H1 (cell line): ENCODE data around the gene DIS3. TPM values are rescaled to one million over a fixed set of nuclear protein-coding genes. Genes with fewer than 3 reads are reported as not detected.

ENCODE experiments used
- CTCF ChIA-PET: fragments of 300-600 bp; sonication (Branson Sonifier 250); formaldehyde crosslinking; loops from one replicate; lab custom pipeline; 2021; ENCODE audit not compliant: partially characterized antibody; lab: Charles Lee
- POLR2A ChIA-PET: fragments of 300-600 bp; sonication (Branson Sonifier 250); formaldehyde crosslinking; loops from one replicate; lab custom pipeline; 2021; ENCODE audit warnings: inconsistent platforms; ENCODE audit not compliant: partially characterized antibody; lab: Charles Lee
- DNase-seq, 2 experiments: peaks; one replicate each; pipeline versions ENCODE4 v3.0.0 to v3.0.0-alpha.2; 2010 to 2022; ENCODE audit warnings: low spot score in 2 of 2, low read depth in 1 of 2, mixed read lengths in 1 of 2
- FAIRE-seq: peaks from 2 replicates; lab custom pipeline; 2011; peaks lifted over from hg19 to GRCh38; lab: Jason Lieb, UNC
- H2AFZ ChIP-seq: 2 replicates; pipeline ENCODE4 v1.8.1; 2012; ENCODE audit warnings: low read length, inconsistent platforms
- H2AK5ac ChIP-seq: 2 replicates; pipeline ENCODE4 v1.6.1; 2013; ENCODE audit warnings: low read depth, low read length
- H2BK120ac ChIP-seq: replicated peaks from 2 replicates; pipeline ENCODE3; 2013; ENCODE audit warnings: low read depth, low read length, inconsistent platforms
- H2BK12ac ChIP-seq: 2 replicates; pipeline ENCODE4 v1.6.1; 2013; ENCODE audit warnings: low read depth, low read length
- H2BK15ac ChIP-seq: 2 replicates; pipeline ENCODE4 v1.6.1; 2013; ENCODE audit warnings: low read length
- H2BK20ac ChIP-seq: 2 replicates; pipeline ENCODE4 v1.6.1; 2013; ENCODE audit warnings: low read length
- H2BK5ac ChIP-seq: 2 replicates; pipeline ENCODE4 v1.6.1; 2013; ENCODE audit warnings: low read depth, low read length
- H3K14ac ChIP-seq: 2 replicates; pipeline ENCODE4 v1.6.1; 2013; ENCODE audit warnings: inconsistent platforms; ENCODE audit not compliant: insufficient read length
- H3K18ac ChIP-seq: 2 replicates; pipeline ENCODE4 v1.6.1; 2013; ENCODE audit warnings: low read length; ENCODE audit errors: extremely low read depth
- H3K23ac ChIP-seq: 2 replicates; pipeline ENCODE4 v1.6.1; 2013; ENCODE audit warnings: inconsistent platforms; ENCODE audit not compliant: insufficient read length
- H3K23me2 ChIP-seq: 2 replicates; pipeline ENCODE4 v1.6.1; 2013; ENCODE audit warnings: low read depth, low read length
- H3K27ac ChIP-seq: 2 replicates; pipeline ENCODE4 v1.6.1; 2011; ENCODE audit warnings: low read depth, low read length, inconsistent platforms
- H3K27me3 ChIP-seq, 4 experiments: replicated peaks in 1 of 4; 1 replicate in 1 of 4; 2 replicates in 3 of 4; pipeline versions ENCODE4 v1.6.1 to v1.8.1; 2011 to 2013; ENCODE audit warnings: low read length in 3 of 4, mild to moderate bottlenecking in 3 of 4, inconsistent platforms in 2 of 4, mixed read lengths in 2 of 4, moderate library complexity in 1 of 4; ENCODE audit not compliant: control insufficient read depth in 3 of 4, insufficient read depth in 3 of 4; ENCODE audit errors: extremely low read depth in 1 of 4
- H3K36me3 ChIP-seq, 4 experiments: 2 replicates each; pipeline versions ENCODE4 v1.6.1 to v1.8.1; 2011 to 2013; ENCODE audit warnings: mild to moderate bottlenecking in 4 of 4, low read length in 3 of 4, moderate library complexity in 2 of 4, control low read depth in 1 of 4, inconsistent platforms in 1 of 4; ENCODE audit not compliant: insufficient read depth in 4 of 4, control insufficient read depth in 2 of 4
- H3K4ac ChIP-seq: replicated peaks from 2 replicates; pipeline ENCODE3; 2013; ENCODE audit warnings: low read length, low read depth, mixed read lengths, inconsistent platforms; ENCODE audit not compliant: insufficient read length
- H3K4me1 ChIP-seq, 4 experiments: replicated peaks in 1 of 4; 1 replicate in 1 of 4; 2 replicates in 3 of 4; pipeline versions ENCODE4 v1.6.1 to v1.8.1; 2011 to 2013; ENCODE audit warnings: low read length in 3 of 4, inconsistent platforms in 2 of 4, mixed read lengths in 1 of 4; ENCODE audit not compliant: insufficient read depth in 4 of 4, control insufficient read depth in 3 of 4
- H3K4me2 ChIP-seq, 2 experiments: 2 replicates each; pipeline versions ENCODE4 v1.6.1 to v1.8.1; 2011 to 2013; ENCODE audit warnings: low read depth in 2 of 2, low read length in 2 of 2, control low read depth in 1 of 2, inconsistent platforms in 1 of 2, mild to moderate bottlenecking in 1 of 2; ENCODE audit not compliant: insufficient read depth in 1 of 2
- H3K4me3 ChIP-seq, 4 experiments: fragments of 200-600, 300-600 bp in 1 of 4; sonication (generic), shearing (Covaris generic), sonication (Bioruptor Twin) in 1 of 4; 2 replicates each; pipeline versions ENCODE4 v1.5.1 to v1.8.1; 2011 to 2016; ENCODE audit warnings: low read length in 4 of 4, low read depth in 3 of 4, control low read depth in 2 of 4, inconsistent platforms in 2 of 4, mild to moderate bottlenecking in 2 of 4, mixed read lengths in 1 of 4, moderate library complexity in 1 of 4; ENCODE audit not compliant: insufficient read depth in 2 of 4; ENCODE audit errors: extremely low read depth in 1 of 4
- H3K56ac ChIP-seq: replicated peaks from 2 replicates; pipeline ENCODE3; 2013; ENCODE audit warnings: low read depth, mild to moderate bottlenecking, mixed read lengths, low read length, inconsistent platforms; ENCODE audit not compliant: insufficient read length
- H3K79me1 ChIP-seq: 2 replicates; pipeline ENCODE4 v1.6.1; 2013; ENCODE audit warnings: low read depth, low read length, control low read depth
- H3K79me2 ChIP-seq, 2 experiments: 2 replicates each; pipeline versions ENCODE4 v1.6.1 to v1.8.1; 2012 to 2013; ENCODE audit warnings: low read length in 2 of 2, mild to moderate bottlenecking in 2 of 2, inconsistent platforms in 1 of 2; ENCODE audit not compliant: insufficient read depth in 2 of 2, control insufficient read depth in 1 of 2
- H3K9ac ChIP-seq, 4 experiments: replicated peaks in 1 of 4; 1 replicate in 1 of 4; 2 replicates in 3 of 4; pipeline versions ENCODE4 v1.6.1 to v1.8.1; 2011 to 2013; ENCODE audit warnings: low read depth in 3 of 4, low read length in 3 of 4, control low read depth in 2 of 4, mild to moderate bottlenecking in 2 of 4, moderate library complexity in 2 of 4, inconsistent platforms in 1 of 4; ENCODE audit errors: extremely low read depth in 1 of 4
- H3K9me3 ChIP-seq, 2 experiments: 2 replicates each; pipeline versions ENCODE4 v1.6.1 to v1.8.1; 2012 to 2013; ENCODE audit warnings: mild to moderate bottlenecking in 2 of 2, moderate library complexity in 2 of 2, control low read depth in 1 of 2, inconsistent platforms in 1 of 2, low read depth in 1 of 2, low read length in 1 of 2, mixed read lengths in 1 of 2; ENCODE audit not compliant: insufficient read depth in 2 of 2
- H4K20me1 ChIP-seq, 2 experiments: replicated peaks in 1 of 2; 2 replicates each; pipeline versions ENCODE3 to v1.8.1; 2011 to 2013; ENCODE audit warnings: inconsistent platforms in 2 of 2, low read length in 2 of 2, mild to moderate bottlenecking in 1 of 2; ENCODE audit not compliant: insufficient read depth in 2 of 2, control insufficient read depth in 1 of 2
- H4K5ac ChIP-seq: 2 replicates; pipeline ENCODE4 v1.6.1; 2013; ENCODE audit warnings: low read length, low read depth, mixed read lengths, inconsistent platforms; ENCODE audit not compliant: insufficient read length
- H4K8ac ChIP-seq: 2 replicates; pipeline ENCODE4 v1.8.0; 2013; ENCODE audit warnings: mild to moderate bottlenecking, moderate library complexity, low read length, inconsistent platforms; ENCODE audit not compliant: insufficient read depth; ENCODE audit errors: extremely low read depth
- H4K91ac ChIP-seq: replicated peaks from 2 replicates; pipeline ENCODE3; 2013; ENCODE audit warnings: low read length, mixed read lengths, inconsistent platforms; ENCODE audit not compliant: insufficient read length
- BRCA1 ChIP-seq: IDR thresholded peaks from 2 replicates; pipeline ENCODE4 v1.6.1; 2012; ENCODE audit warnings: low read depth, low read length, improper control_type of control experiment
- EZH2 ChIP-seq: fragments of 200-600 bp; sonication (generic); IDR thresholded peaks from 2 replicates; pipeline ENCODE4 v1.7.1; 2012; ENCODE audit warnings: low read depth, mild to moderate bottlenecking, moderate library complexity, low read length, inconsistent platforms; ENCODE audit not compliant: severe bottlenecking
- HDAC2 ChIP-seq, 2 experiments: fragments of 300-600 bp in 1 of 2; sonication (generic) in 1 of 2; IDR thresholded peaks; 2 replicates each; pipeline ENCODE4 v1.6.1; 2011 to 2012; ENCODE audit warnings: low read depth in 2 of 2, low read length in 2 of 2, mild to moderate bottlenecking in 2 of 2, moderate library complexity in 2 of 2, borderline replicate concordance in 1 of 2, inconsistent platforms in 1 of 2
- JUND ChIP-seq: IDR thresholded peaks from 2 replicates; pipeline ENCODE4 v1.6.1; 2011; ENCODE audit warnings: mild to moderate bottlenecking, improper control_type of control experiment, low read length
- POLR2AphosphoS5 ChIP-seq: IDR thresholded peaks from 2 replicates; pipeline ENCODE4 v1.6.1; 2011; ENCODE audit warnings: low read depth, low read length
- POU5F1 ChIP-seq: IDR thresholded peaks from 2 replicates; pipeline ENCODE4 v1.6.1; 2011; ENCODE audit warnings: low read depth, mild to moderate bottlenecking, low read length, moderate library complexity
- RAD21 ChIP-seq, 2 experiments: IDR thresholded peaks in 1 of 2; conservative IDR thresholded peaks in 1 of 2; 2 replicates each; pipeline ENCODE4 v1.6.1; 2011; ENCODE audit warnings: low read depth in 2 of 2, low read length in 2 of 2, improper control_type of control experiment in 1 of 2, inconsistent platforms in 1 of 2, mild to moderate bottlenecking in 1 of 2, moderate library complexity in 1 of 2
- RFX5 ChIP-seq: IDR thresholded peaks from 2 replicates; pipeline ENCODE4 v1.6.1; 2011; ENCODE audit warnings: low read depth, low read length, improper control_type of control experiment, borderline replicate concordance
- SIX5 ChIP-seq: IDR thresholded peaks from 2 replicates; pipeline ENCODE4 v1.6.1; 2011; ENCODE audit warnings: mild to moderate bottlenecking, low read depth, low read length
- SRF ChIP-seq: IDR thresholded peaks from 2 replicates; pipeline ENCODE4 v1.6.1; 2011; ENCODE audit warnings: mild to moderate bottlenecking, low read depth, low read length, moderate library complexity
- TAF7 ChIP-seq: optimal IDR thresholded peaks from 2 replicates; pipeline ENCODE3; 2011; ENCODE audit warnings: low read depth, mild to moderate bottlenecking, inconsistent platforms, low read length, moderate library complexity, borderline replicate concordance
- TBP ChIP-seq: IDR thresholded peaks from 2 replicates; pipeline ENCODE4 v1.6.1; 2011; ENCODE audit warnings: low read depth, low read length, improper control_type of control experiment
- WGBS, 2 experiments: shearing (Covaris generic) in 1 of 2; methylation state at CpG; one replicate each; pipeline versions ENCODE4 v1.1.6 to v1.1.7; 2013 to 2015; ENCODE audit warnings: low lambda C conversion rate in 2 of 2, mixed read lengths in 2 of 2, inconsistent platforms in 1 of 2, low coverage in 1 of 2, missing lambda C conversion rate in 1 of 2; ENCODE audit not compliant: insufficient replicate concordance in 2 of 2, insufficient coverage in 1 of 2, insufficient read length in 1 of 2; ENCODE audit errors: extremely low coverage in 1 of 2, missing lambda C conversion rate in 1 of 2; 5-methylcytosine and 5-hydroxymethylcytosine counted together
- polyA plus RNA-seq, 7 experiments: library from polyadenylated mRNA; depleted of rRNA in 3 of 7; stranded (reverse) in 5 of 7; unstranded in 2 of 7; fragments of >200 nt in 5 of 7; fragments of 200-250 nt in 2 of 7; gene quantifications; 1 replicate in 5 of 7; 2 replicates in 1 of 7; 4 replicates in 1 of 7; pipeline versions ENCODE4 v1.2.1 to v1.2.3, GENCODE V29; 2011 to 2013; ENCODE audit warnings: missing spikeins in 2 of 7, mixed read lengths in 2 of 7
- total RNA-seq: library from RNA; stranded (reverse); fragmentation: NEBNext Ultra II Directional; extraction: Animal tissue kit (Norgen Biotek cat#: 25700); gene quantifications from 2 replicates; pipeline ENCODE4 v1.2.1, GENCODE V29; 2021
- TF ChIP-seq, protein P1 (sequence below): IDR thresholded peaks from 2 replicates; pipeline ENCODE4 v1.6.1; 2011; ENCODE audit warnings: low read length, improper control_type of control experiment

DIS3 gene
- total and polyA plus RNA-seq, 2 of the 8 experiments (the other 6 are each of a cell fraction or from before 2014, with no cell fraction given): 10.8 to 39.9 TPM

DNA sequence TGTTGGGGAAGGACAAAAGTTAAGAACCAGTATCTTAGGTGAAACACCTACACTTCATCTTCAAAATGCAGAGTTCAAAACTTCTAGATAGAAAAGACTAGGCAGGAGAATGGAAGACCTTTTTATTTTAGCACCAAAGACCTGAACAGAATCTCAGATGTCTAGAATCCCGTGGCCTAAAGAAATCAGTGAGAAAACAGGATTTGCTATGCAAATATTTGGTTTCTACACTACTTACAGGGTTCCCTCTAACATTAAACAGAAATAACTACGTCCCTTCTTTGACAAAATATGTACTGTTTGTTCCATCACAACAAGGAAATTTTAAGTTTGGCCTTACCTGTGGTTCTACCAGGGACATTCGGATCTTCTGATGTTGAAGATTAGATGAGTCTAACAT, 21.5 kb downstream of the DIS3 start:
- H4K20me1 ChIP-seq: peaks cover 0 to 1% of the 10 kb centered on the region in 2 experiments
- H3K4me1 ChIP-seq: no peaks in the 10 kb centered on the region
- H3K79me1 ChIP-seq: no peaks in the 10 kb centered on the region
- H3K4me3 ChIP-seq: no peak overlapping the region
- no peak overlapping the region for H3K27ac ChIP-seq
- no peak overlapping the region for H2BK20ac ChIP-seq
- no peak overlapping the region for H3K9ac ChIP-seq
- no peak overlapping the region for H2BK120ac ChIP-seq
- H3K27me3 ChIP-seq: no peaks in the 10 kb centered on the region
- 89% methylated on average over 3 of the region's 3 CpGs; no CpG with 5 or more reads in 1 of the 2 experiments for WGBS, 2 experiments
- no peaks in the 10 kb centered on the region for H3K23me2 ChIP-seq
- H4K5ac ChIP-seq: no peak overlapping the region
- H2AFZ ChIP-seq: no peak overlapping the region
- FAIRE-seq (no peak), DNase-seq (no peak)
- no peak overlapping the region for H2BK15ac ChIP-seq
- H3K14ac ChIP-seq: no peak overlapping the region
- no peak overlapping the region for H4K91ac ChIP-seq
- H2BK12ac ChIP-seq: no peak overlapping the region
- H3K36me3 ChIP-seq: peaks cover 19 to 88% (median 51%) of the 10 kb centered on the region in 4 experiments
- ChIA-PET CTCF (no interaction called here), POLR2A (no interaction called here)
- H3K9me3 ChIP-seq: no peaks in the 10 kb centered on the region
- H2BK5ac ChIP-seq: no peak overlapping the region
- no peaks in the 10 kb centered on the region for H3K79me2 ChIP-seq
- H3K18ac ChIP-seq: no peak overlapping the region
- H4K8ac ChIP-seq: no peak overlapping the region
- H3K56ac ChIP-seq: no peak overlapping the region
- no peak overlapping the region for H3K4ac ChIP-seq
- no peak overlapping the region for H3K4me2 ChIP-seq
- no peak overlapping the region for H3K23ac ChIP-seq
- no peak overlapping the region for H2AK5ac ChIP-seq
- TF ChIP-seq POLR2AphosphoS5 (no peak), TBP (no peak), RFX5 (no peak), BRCA1 (no peak), RAD21 (IDR thresholded peaks at IDR 0.05 in 1 of 2, conservative IDR thresholded peaks at IDR 0.05 in 1 of 2; ENCODE audit: low read depth in 2 of 2, low read length in 2 of 2) (no peak), TAF7 (no peak), EZH2 (no peak), SIX5 (no peak), HDAC2 (IDR thresholded peaks at IDR 0.05; ENCODE audit: borderline replicate concordance in 1 of 2, low read depth in 2 of 2, low read length in 2 of 2) (no peak), POU5F1 (no peak), JUND (no peak), SRF (no peak)
- TF ChIP-seq, protein P1, sequence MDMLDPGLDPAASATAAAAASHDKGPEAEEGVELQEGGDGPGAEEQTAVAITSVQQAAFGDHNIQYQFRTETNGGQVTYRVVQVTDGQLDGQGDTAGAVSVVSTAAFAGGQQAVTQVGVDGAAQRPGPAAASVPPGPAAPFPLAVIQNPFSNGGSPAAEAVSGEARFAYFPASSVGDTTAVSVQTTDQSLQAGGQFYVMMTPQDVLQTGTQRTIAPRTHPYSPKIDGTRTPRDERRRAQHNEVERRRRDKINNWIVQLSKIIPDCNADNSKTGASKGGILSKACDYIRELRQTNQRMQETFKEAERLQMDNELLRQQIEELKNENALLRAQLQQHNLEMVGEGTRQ: no peak
